ENCODE measurements around the gene DCTPP1.

- TF ChIP-seq POLR2AphosphoS5 (IDR thresholded peaks at IDR 0.05; ENCODE audit: insufficient read depth, low read depth, low read length) (no peak), FOS (IDR thresholded peaks at IDR 0.05; ENCODE audit: borderline replicate concordance, insufficient read depth, low read length) (no peak)
Observed at GRCh38 chr16:30401768-30402425, 27.9 kb downstream of the DCTPP1 start.

Data from endothelial cell of umbilical vein (primary cell).